ENCODE results near the gene SCGB3A2.

The SCGB3A2 gene, protein sequence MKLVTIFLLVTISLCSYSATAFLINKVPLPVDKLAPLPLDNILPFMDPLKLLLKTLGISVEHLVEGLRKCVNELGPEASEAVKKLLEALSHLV

DNA sequence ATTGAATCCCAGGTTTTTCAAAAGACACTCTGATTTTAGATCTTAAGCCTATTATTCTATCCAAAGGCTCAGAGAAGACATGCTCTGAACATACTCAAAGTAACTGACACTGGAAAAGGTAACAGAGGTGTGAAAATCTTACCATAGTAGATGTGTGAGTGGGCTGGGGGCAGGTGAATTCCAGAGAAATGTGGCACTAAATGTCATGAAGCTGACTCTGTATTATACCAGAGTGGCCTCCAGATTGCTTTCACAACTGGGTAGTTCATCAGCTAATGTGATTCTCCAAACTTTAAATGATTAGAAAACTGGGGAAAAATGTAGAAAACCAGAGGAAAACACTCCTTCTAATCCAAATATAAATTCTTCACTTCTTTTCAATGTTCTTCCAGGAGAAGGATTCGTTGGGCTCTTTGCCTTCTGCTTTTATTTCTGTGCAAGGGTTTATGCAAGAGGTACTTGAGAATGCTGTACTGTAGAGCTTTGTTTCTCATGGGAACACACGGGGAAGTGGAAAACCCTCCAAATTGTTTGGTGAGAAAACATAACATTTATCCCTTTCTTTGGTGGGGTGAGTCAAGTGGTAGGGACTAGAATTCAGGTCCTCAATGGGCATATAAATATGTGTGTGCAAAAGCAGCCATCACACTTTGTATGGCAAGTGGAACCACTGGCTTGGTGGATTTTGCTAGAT is at the start of gene SCGB3A2:
SCGB3A2 (plus strand) TSS at position 646 of the 694 bp plus-strand sequence. CDS start 93 bp downstream, outside the sequence.
- DNase-seq = no peak

DNA sequence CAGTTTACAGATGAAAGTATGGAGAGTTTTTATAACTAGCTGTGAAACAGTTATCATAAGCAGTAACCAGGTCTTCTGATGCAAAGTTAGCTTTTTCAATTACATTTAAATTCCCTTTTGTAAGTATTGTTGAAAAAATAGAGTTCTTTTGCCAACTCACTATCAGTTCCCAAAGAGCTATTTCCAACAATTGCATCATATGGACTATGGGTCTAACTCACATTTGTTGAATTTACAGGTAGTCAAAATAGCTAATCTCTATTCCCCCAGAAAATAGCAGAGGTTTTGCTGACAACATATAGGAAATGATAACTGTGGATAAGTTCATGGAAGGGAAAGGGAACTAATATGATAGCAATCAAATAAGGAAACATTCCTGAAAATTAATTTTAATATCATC is 48.5 kb upstream of the SCGB3A2 start:
- no peak for DNase-seq

DNA sequence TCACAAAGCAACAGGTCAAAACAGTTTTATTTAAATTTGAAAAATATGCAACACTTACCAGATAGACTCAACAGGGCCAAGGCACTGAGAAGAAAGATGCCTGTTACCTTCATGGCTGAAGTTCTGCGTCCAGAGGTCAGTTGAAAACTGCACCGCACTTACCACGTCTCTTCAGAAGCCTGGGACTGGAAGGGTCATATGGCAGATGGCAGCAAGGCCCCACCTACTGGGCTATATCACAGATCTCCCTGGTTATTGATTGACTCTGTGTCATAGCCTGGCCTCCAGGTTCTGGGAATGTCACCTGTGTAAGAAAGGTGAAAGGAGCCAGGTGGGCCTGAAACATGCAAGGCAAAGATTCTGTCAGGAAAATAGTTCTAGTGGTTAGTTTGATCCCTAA is 47.0 kb upstream of the SCGB3A2 start, which contains the start of gene SPINK1:
SPINK1 (minus strand) TSS at position 207 of the 400 bp plus-strand sequence; CDS start at position 113, 94 bp downstream.
- no peak for DNase-seq

DNA sequence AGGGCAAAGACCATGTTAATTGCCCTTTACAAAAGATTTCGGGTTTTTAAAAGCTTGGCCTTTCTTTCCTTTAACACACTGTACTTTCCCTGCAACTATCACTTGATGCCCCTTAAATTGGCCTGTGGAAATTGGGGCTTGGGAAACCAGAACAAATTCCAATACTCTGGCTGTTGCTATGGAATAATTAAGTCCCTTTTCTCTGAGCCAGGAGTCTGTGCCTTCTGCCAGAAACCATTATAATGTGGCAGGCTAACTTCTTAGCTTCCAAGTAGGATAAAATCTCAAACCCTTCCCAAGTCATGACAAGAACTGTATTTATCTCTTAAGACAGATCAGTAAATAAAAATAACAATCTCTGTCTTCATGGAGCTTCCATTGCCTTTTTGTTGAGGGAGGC is 46.0 kb upstream of the SCGB3A2 start:
- no peak for DNase-seq

DNA sequence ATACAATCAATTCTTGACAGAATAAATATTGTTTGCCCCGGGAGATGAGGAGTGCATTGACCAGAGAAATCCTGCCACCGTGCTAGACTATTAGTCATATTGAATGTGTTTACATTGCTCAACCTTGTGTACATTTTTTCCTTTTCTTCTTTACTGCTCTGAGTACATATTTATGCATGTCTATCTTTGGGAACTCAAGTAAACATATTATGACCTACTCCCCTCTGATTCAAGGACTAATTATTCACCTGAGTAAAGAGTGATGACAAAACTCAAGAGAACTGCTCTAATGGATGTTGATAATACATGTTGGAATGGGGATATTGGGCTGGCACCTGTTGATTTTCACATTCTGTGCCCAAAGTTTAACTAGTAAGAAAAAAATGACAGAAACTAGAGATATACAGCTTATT is 43.1 kb upstream of the SCGB3A2 start:
- no peak for DNase-seq

DNA sequence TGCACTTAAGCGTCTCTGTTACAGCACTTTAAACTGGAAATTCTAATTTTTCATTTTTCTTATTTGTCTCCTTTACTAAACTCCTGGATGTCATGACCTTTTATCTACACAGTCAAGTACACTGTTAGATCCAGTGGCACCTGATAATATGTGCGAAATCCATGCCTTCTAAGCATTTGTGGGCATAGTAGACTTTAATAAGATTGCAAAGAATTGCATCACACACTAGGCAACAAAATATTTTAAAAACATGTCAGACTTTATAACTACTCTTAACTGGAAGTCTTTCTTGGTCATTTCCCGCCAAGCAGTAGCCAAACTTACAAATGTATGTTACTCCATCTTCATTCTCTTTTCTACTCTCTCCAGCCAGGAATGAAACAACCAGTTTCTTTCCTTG is 42.1 kb upstream of the SCGB3A2 start:
- no peak for DNase-seq

DNA sequence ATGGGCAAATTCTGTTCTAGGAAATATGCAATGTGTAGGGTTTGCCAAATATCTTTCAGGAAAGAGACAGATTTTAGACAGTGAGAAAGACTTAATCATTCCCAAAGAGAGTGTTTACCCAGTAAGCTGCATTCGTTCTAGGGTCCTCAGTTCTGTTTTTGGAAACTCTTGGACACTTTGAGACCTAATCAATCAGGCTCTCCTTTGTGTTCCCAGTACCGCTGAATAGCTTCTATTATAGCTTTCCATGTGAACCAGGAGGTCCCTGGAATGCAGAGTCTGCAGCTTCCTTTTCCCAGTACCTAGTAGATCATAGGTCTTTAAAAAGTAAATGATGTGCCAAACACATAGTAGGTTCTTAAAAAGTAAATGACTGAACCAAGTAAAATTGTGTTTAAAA is 35.6 kb upstream of the SCGB3A2 start:
- no peak for DNase-seq

DNA sequence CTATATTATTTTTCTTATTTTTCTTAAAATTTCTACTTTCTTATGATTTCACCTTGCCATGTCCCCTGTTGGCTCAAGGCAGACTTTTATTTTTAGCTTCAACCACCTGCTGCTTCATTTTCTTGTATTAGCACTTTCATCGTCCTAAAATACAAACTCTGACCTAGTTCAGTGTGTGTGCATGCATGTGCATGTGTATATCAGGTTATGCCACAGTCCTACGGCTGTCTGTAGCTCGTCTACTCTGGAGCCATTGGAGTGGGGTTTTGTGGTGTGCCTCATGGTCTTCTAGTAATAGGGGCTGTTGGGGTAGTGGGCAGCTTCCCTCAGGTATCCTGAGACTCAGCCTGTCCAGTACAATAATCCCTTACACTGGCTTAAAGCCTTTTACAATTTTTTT is 33.7 kb upstream of the SCGB3A2 start:
- no peak for DNase-seq

DNA sequence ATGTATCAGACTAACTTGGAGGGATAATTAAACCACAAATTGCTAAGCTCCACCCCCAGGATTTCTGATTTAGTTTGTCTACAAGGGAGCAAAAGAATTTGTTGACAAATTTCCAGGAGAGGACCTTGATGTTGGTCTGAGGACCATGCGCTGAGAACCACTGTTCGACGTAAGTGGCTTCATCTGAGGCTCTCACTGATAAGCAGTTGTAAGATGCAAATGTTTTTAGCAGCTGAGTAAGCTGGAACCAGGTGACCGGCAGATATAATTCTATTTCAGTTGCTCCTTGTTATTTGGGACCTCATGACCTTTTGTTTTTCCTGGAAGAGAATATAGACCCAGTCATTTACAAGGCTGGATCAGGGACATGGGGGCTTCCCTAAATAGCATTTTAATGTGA is 32.9 kb upstream of the SCGB3A2 start:
- no peak for DNase-seq

DNA sequence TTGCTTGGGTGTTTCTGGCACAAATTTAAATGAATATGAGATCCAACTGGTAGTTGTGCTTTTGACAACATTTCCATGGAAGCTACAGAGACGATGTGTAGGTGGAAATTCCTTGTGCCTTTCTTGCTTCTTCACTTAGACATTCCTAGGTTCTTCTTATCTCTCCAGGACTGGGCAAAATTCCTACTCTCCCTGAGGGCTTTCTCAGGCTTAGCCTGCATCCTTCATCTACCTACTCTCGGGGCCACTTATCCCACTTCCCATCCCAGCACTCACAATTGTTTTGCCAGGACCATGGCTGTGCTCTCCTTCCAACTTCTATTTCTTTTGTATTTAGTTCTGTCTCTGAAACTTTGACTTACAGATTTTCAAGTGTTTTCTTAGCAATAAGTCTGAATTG is 29.3 kb upstream of the SCGB3A2 start:
- DNase-seq = no peak

DNA sequence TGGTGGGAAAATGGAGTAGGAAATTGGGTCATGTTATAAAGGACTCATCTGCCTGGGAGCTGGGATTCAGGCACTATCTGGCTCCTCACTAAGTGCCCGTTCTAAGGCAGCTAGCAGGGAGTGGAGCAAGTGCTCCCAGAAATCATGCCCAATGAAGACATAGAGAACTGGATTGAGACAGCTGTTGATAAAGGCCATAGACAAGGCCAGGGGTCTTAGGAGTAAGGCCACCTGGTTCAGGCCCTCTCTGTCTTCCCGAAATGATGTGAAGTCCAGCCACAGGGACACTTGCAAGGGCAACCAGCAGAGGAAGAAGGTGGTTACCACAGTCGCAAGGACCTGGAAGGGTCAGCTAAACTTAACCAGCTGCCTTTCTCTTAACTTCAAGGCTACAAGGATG is 26.9 kb upstream of the SCGB3A2 start:
- DNase-seq = no peak

DNA sequence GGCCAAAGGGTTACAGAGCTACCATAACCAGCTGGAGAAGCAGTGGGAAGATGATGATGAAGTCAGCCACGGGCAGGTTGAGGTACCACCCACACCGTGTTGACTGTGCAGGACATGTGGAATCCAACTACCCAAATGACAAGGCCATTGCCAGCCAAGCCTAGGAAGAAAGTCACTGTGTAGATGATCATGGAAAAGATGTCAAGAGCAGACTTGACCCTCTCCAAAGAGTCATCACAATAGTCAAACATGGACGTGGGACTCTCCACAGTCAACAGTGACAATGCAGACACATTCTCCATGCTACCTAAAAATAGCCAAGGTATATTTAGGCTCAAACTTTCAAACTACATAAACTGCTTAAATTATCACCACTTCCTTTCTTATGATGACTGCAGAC is 26.1 kb upstream of the SCGB3A2 start:
- DNase-seq = no peak

DNA sequence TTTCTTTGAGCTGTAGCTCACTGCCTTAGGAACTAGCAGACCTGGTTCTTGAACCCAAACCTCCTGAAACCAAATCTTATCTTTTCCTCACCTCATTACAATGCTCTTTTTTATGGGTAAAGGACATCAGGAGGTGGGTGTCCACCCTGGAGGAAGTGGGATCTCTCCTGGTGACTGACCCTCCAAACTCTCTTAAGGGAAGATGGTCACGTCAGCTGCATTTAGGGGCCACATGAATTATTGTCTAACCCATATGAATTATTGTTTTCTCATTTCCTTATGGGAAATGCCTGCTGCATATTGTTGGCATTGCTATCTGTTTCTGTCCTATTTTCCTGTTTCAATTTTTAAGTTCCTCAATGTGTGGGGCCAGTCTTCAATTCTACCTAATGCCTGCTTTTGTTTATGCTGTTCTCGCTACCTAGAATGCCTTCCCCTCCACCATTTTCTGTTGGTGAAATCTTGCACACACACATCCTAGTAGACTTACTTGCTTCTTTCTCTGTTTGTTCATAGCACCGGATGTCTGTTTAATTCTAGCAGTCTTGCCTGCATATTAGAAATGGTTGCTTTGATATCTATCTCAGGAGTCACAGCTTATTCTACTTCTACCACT is 25.0 kb upstream of the SCGB3A2 start:
- DNase-seq = no peak

DNA sequence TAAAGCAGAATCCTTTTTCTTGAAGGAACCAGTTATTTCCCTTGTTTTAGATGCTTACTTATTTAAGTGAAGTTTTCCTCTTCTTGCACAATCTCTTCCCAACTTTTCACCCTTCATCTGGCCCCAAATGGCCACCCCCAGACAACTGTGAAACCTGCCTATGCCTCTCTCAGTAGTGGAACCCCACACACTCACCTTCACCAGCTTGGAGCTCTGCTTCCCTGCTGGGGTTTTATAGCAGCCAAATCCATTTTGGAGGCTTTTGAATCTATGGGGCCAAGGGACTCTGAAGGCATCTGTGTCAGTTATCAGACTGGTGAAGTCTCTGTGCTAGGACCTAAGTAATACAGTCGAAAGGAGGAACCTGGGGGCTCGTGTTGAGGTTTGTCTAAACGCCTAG is 24.2 kb upstream of the SCGB3A2 start:
- no peak for DNase-seq

DNA sequence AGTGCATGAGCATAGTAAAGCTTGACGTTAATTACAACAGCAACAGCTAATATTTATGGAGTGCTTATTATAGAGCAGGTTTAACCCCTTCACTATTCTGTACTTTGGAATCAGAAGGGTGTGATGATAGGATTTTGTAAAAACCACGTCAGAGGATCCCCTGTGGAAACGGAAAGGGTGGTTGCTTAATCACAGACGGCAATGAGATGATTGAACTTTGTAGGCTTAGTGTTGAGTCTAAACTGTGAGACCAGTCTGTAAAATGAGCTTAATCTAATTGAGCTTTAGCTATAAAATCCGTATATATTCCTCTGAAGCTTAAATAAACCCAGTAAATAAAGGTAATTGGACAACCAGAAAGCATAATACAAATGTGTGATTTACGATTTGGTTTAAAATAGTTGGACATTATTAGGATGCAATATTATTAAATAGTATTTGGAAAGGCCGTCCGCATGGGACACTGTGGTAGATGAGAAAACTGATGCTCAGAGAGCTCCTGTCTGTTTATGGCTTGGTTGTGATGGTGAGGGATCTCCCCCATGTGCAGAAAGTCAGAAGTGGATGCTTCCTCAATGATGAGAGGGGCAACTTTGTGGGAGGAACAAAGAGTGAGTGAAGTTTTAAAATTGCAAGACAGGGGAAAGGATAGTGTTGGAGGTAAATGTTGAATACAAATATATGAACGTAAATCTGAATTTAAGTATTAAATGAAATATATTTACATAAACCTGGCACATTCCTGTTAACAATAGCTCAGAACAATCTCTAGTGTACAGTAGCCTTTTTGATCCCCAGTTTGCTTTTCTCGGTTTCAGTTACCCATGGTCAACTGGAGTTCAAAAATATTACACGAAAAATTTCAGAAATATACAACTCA is 23.4 kb upstream of the SCGB3A2 start:
- DNase-seq = no peak

DNA sequence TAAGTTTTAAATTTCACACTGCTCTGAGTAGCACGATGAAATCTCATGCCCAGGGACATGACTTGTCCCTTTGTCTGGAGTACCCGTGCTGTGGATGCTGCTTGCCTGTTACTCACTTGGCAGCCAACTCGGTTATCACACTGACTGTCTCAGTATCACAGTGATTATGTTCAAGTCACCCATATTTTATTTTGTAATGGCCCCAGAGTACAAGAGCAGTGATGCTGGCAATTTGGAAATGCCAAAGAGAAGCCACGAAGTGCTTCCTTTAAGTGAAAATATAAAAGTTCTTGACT is 22.8 kb upstream of the SCGB3A2 start:
- no peak for DNase-seq

DNA sequence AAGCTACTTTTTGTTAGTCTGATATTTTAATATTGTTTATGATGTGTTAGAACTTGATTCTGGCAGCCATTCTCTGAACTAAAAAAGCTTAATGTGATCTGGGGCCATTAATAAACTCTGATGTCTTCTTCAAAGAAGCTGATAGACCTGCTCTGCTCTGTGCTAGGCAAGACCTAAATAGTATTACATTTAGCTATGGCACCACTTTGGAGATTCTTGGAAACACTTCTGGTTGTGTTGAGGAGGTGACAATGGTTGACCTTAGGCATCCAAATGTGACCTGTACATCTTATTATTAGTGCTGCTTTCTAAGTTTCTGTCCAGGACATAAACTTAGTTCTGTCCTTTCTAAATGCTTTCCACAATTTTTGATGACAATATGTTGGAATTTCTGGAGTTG is 21.7 kb upstream of the SCGB3A2 start:
- DNase-seq = no peak

DNA sequence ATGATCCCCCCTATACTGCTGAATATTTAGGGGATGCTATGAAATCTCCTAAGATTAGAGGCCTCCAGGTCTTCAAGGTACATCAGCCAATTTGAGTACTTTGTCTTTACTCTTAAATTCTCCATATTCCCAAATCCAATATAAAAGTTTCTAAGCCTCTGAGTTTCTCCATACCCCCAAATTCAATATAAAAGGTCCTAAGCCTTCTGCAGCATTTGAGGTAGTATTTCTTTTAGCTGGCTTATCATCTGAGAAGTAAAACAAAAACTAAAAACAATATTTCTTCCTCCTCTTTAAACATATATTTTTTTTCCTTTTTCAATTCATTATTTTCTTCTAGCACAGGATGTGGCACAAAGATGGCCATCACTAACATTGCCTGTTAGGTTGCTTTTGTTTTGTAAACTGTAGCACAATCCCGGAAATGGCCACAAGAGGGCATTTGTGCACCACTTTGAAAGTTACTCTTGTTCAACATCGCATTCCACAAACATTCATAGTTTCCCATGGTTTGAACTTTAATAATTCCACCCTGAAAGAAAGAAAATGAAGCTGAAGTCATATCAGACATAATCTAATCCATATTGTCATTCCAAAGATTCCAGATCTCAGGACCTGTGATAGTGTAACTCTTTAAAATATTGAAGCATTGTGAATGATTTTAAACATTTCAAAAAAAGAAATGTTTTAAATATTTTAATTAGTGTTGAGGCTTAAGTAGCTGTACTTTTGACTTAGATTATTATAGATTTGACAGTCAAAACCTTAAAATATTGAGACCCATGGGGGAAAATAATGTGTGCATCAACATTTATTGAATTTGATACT is 21.0 kb upstream of the SCGB3A2 start:
- no peak for DNase-seq

DNA sequence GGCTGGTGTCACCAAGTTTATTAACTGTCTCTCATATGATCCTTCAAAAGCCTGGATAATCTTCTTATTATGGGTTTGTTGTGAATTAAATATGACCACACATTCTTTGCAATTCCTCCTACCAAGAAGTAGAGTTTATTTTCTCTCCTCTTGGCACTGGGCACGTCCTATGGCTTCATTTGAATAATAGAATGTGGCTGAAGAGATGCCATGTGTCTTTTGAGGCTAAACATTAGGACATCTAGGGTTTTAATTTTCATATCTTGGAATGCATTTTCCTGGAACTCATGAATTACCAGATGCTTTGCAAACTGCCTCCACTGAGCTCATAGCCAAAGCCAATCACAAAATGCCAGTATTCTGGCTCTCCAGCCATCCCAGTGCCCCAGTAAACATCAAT is 19.9 kb upstream of the SCGB3A2 start:
- no peak for DNase-seq

DNA sequence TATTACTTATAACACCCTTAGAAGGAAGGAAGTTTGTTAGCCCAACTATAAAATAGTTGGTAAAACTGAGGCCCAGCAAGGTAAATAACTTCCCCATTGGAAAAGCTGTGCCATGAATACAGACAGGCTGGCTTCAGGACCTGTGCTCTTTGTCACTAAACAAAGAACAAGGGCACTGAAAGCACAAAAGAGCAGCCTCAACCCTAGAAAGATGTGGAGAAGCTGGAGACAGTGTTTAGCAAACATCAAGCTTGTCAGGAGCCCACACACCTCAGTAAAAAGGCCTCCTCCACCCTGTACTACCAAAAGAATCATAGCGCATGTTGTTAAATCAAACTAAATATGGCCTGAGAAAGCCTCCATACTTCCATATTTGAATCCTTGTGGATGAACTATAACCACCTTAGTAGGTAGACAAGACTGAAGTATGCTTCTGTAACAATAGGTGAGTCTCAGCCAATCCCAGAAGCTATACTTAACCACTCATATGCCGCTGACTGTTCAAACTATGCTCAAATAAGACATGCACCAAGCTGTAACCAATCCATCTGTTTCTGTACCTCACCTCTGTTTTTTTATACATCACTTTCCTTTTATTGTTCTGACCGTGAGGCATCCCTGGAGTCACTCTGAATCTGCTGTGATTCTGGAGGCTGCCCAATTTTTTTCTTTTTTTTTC is 18.4 kb upstream of the SCGB3A2 start:
- no peak for DNase-seq

DNA sequence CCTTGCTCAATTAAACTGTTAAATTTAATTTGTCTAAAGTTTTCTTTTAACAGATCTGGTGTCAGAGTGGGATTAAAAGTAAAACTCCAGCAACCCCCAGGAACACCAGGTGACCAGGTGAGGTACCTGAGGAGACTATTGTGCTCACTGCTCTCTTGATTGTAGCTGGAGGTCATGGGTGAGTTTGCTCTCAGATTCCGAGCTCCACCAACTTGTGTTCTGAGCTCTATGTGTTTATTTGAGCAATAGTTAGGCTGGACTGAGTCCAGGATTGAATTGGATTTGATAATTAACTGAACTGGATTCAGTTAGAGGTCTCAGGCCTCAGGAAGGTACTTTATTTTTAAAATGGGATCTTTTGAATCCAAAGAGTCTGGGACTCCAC is 17.9 kb upstream of the SCGB3A2 start:
- DNase-seq = no peak

DNA sequence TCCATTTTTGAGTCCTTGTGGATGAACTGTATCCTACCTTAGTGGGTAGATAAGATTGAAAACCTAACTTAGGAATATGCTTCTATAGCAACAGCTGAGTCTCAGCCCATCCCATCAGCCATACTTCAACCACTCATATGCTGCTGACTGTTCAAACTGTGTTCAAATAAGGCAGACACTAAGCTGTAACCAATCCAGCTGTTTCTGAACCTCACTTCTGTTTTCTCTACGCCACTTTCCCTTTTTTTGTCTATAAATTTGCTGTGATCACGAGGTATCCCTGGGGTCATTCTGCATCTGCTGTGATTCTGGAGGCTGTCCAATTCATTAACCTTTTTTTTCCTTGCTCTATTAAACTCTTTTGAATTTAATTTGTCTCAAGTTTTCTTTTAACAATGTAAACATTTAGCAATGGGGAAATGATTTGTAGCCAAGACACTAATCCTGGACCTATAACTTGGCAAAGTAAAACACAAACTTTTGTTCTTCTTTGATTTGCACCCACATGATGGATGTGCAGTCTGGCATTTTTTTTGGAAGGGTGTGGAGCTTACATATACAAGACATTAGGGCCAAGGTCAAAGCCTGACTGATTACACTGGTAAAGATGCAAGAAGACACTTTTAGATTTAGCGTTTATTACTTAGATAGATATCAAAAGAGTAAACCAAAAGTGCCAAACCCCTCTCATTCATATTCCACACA is 14.9 kb upstream of the SCGB3A2 start:
- DNase-seq = no peak

Data from CD4-positive, alpha-beta T cell treated with Interleukin-15 for 1 hour (primary cell).